Endometrial microvascular endothelial cells (primary cell): ENCODE data around the gene SNX30. TPM values are rescaled to one million over a fixed set of nuclear protein-coding genes. Genes with fewer than 3 reads are reported as not detected.

Source experiments
- in situ Hi-C: cut with HindIII; loops from 2 replicates; pipeline ENCODE4 v1.10.0; 2017; ENCODE audit warnings: low sequenced_read_pairs, low pct_unique_long_range_greater_than_20kb; ENCODE audit errors: inconsistent ontology term
- total RNA-seq: library from RNA; depleted of rRNA; stranded (reverse); fragments of >200 nt; gene quantifications from one replicate; pipeline ENCODE4 v1.2.3, GENCODE V29; 2015; ENCODE audit errors: inconsistent ontology term

Gene SNX30
- total RNA-seq, 1 donor from 2014 or later, result 2.8 TPM

DNA sequence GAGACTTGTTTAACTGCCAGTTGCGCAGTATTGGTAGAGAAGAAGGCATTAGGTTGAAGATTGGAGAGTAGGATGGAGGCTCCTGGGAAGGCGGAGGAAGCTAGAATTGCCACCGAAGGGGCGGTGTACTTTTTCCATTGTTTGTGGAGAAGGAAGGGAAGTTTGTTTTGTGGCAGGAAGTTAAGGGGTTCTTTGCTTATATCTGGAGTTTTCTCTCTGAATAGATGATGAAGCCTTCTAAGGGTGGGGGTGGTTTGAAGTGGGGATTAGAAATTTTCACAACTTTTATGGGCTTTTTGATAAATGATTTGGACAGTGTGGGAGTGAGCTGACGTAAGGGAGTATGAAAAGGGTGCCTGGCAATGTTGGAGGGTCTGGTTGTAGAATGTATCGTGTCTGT lies 59.3 kb downstream of the SNX30 start:
- in situ Hi-C loops, result no loop called here

DNA sequence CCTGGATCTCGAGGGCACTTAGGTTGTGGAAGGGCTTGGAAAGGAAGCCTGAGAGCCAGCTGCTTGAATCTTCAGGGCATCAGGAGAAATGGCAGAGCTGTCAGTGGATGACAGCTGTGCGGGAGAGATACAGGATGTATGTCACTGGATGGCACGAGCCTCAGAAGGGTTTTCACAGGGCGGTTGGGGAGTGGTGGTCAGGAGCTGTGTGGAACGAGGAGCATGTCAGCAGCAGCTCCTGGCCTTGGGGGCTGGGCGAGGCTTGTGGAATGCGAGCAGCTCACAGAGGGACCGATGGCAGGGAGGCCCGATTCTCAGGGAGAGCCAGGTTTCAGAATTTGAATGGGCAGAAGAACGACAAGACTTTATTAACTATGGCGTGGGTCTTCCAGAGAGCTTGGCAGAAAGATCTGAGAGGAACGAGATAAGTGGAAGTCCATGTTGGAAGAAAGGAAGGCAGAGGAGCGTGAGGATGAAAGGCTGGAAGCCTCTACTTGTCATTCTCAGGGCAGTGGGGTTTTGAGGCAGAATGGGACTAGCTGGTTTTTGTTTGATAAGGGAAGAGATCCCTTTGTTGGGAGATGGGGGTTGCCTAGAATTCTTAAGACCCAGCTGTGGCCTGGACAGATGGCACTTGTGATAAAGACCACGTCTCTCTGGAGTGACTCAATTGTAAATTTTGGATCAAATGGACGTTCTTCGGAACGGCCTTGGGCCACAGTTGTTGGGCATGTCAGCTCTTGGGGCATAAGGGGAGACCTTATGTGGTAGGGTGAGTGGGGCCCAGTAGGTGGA lies 60.3 kb downstream of the SNX30 start:
- in situ Hi-C loops, result no loop called here

DNA sequence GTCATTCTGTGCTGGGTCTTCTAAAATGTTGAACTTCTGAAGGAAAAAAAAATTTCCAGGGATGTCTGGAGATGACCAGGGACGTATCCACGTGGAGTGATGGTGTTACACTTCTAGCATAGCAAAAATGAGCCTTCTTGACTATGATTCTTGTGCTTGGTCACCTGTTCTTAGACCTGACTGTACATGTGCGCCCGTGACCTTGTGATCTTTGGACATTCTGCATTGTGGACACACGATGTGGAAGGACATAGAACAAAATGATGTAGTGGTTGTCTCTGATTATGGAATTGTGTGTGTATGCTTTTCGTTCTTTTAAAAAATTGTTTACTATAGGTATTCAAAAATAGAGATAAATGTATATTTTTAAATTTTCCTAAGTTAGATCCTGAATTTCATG lies 61.0 kb downstream of the SNX30 start:
- in situ Hi-C loops, result no loop called here

DNA sequence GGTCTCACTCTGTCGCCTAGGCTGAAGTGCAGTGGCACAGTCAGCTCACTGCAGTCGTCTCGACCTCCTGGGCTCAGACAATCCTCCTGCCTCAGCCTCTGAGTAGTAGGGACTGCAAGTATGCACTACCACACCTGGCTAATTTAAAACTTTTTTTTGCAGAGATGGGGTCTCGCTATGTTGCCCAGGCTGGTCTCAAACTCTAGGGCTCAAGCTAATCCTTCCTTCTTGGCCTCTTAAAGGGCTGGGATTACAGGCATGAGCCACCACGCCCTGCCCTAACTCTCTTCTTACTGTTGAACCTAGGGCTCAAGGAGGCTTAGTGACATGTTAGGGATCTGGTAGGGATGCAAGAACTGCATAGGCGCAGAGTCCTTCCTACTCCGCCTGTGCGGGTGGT lies 65.3 kb downstream of the SNX30 start:
- in situ Hi-C loops, result no loop called here

DNA sequence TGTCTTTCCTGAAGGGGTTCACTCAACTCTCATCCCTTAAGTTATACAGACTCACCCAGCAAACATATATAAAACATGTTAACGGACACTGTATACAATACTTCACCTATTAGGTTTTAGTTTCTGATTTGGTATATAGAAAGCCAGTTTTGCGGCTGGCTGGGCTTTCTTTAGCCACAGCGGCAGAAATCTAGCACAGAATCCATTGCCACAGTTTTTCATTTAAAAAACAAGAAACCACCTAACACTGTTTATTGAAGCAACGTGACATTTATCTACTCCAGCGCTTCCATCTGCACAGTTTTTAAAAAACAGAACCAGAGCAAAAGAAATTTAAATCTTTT lies 67.3 kb downstream of the SNX30 start:
- in situ Hi-C loops, result no loop called here

DNA sequence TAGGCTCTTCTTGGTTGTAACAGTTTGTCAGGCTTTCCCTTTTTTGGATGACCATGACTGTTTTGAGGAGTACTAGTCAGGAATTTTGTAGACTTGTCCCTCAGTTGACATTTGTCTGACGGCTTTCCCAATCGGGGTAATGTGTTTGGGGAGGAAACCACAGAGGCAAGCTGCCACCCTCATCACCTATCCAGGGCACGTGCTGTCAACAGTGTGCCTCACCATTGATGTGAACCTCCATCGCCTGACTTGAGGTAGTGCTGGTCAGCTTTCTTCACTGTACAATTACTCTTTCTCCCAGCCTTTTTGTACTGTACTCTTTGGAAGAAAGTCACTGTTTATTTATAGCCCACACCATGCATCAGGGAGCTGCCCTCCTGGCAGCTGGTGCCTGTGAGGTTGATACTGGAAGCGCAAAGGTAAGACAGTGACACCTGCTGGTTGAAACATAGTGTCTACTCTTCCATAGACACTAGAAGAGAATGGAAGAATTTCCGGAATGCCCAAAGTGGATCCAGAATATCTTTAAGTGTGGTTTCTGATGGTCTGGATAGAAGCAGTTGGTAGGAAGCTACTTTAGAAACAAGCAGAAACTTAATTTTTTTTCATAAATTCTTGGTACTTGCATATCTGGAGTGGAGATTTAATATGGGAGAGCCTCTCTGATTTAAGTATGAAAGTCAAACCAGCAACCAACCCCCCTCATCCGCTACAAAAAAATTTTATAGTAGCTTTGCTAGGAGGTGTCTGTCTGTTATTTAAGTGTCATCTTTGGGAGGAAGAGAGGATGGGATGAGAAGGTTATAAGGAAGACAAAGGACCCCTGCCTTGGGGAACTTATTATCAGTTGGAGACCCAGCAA lies 69.3 kb downstream of the SNX30 start:
- in situ Hi-C loops, result no loop called here

DNA sequence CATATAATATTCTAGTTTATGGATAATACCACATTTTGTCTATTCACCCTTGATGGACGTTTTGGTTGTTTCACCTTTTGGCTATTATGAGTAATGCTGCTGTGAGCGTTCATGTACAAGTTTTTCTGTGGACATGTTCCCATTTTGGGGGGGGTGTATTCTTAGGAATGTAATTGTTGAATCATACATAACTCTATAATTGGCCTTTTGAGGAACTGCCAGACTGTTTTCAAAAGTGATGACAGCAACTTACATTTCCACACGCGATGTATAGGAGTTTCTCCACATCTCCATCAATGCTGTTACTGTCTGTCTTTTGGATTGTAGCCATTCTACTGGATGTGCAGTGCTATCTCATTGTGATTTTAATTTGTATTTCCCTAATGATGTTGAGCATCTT lies 70.3 kb downstream of the SNX30 start:
- in situ Hi-C loops, result no loop called here

DNA sequence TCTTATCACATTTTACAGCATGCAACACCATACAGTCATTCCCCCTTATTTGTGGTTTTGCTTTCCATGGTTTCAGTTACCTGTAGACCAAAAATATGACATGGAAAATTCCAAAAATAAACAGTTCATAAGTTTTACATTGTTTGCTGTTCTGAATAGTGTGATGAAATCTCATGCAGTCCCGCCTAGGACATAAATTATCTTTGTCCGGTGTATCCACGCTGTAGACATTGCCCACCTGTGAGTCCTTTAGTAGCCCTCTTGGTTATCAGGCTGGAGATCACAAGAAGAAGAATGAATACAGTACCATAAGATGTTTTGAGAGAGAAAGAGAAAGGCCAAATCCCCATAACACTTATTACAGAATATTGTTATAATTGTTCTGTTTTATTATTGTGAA lies 72.1 kb downstream of the SNX30 start:
- in situ Hi-C loops, result no loop called here

DNA sequence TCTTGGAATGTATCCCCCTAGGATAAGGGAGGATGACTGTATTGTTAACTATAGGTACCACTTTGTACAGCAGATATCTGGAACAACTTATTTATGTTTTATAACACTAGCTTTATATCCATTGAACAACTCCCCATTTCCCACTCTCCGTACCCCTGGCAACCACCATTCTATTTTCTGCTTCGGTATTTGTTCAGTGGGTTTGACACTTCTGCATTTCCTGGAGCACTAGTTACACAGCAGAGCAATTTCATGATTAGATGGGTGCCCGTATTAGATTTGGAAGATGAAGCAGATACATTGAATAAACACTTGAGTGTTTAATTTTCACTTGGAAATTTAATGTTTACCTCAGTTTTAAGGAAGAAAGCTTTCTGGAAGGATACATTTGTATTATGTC lies 72.7 kb downstream of the SNX30 start:
- in situ Hi-C loops, result no loop called here

DNA sequence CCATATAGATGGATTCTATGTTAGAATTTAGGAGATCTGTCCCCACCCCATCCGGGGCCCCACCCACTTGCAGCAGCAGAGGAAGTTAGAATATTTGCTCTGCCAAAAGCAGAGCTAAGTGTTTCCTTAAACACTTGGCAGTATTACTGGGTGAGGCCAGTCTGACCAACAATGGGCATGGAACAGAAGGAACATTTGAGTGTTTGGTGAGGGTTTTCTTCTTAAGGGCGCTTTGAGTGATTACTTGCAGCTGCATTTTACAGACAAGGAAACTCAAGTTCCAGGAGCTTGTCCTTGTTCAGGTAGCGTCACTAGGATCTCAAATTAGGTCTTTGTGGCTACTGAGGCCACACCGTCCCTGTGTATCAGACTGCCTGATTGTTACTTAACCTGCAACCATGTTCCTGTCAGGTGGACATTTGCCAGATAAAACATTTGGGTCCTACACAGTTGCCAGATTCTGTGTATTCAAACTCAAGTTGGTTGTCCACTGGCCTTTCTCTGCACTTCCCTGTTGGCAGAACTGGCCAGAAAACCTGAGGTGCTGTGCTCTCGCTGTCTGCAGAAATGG lies 80.8 kb downstream of the SNX30 start:
- in situ Hi-C loops, result no loop called here

DNA sequence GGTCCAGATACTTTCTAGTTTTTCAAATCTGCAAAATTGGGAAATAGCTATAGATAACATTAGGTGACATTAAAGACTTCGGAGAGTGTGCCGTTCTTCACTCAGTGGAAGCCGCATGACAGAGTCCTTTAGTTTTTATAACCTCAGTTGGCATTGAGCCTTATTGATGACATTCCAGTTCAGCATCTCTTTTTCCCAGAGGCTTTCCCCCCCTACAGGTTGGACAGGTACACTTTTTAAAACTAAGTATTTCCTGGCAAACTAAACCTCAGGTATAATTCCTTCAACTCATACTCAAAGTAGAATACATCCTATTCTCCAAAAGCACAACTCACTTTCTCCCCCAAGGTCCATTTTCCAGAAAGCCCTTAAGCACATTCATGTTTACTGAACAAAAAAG lies 81.4 kb downstream of the SNX30 start:
- in situ Hi-C loops, result no loop called here

DNA sequence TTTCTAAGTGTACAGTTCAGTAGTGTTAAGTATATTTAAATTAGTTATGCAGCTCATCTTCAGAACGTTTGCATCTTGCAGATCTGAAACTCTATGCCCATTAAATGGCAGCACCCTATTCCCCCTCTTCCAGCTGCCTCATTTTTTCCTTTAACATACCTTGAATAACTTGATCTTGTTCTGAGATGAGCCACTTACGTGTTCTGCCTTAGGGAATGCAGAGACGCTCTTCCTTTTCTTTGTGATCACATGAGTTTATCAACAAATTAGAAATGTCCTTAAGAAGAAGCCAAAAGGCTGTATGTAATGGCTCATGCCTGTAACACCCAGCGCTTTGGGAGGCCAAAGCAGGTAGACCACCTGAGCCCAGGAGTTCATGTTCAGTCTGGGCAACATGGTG lies 82.5 kb downstream of the SNX30 start:
- in situ Hi-C loops, result no loop called here

DNA sequence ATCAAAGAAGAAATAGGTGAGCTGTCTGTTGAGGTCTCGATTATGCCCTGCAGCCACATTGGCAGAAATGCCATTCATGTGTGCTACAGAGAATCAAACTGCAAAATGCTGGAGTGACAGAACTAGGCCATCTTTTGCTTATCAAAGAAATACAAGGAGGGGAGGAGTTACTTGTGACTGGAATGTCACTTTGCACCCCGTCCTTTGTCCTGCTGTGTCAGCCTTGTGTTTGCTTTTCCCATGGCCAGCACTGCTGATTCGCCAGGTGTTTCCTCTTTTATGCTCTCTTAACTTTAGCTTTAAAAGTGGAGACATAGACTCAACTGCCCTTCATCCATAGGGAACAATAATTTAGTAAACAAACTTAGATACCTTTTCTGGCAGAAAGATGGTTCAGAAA lies 85.8 kb downstream of the SNX30 start:
- in situ Hi-C loops, result no loop called here

DNA sequence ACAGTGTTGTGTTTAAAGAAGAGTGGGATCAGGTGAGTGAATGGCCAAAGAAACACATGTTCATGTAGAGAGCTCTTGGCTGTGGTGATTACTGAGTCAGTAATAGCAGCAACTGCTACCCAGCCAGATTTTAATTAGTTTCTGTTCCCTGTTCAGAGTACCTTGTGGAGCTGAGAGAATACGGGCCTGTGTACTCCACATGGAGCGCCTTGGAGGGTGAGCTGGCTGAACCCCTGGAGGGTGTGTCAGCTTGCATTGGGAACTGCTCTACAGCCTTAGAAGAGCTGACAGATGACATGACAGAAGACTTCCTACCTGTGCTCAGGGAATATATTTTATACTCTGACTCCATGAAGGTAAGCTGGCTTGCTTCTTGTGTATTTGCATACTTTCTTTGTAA lies 87.8 kb downstream of the SNX30 start:
- in situ Hi-C loops, result no loop called here

DNA sequence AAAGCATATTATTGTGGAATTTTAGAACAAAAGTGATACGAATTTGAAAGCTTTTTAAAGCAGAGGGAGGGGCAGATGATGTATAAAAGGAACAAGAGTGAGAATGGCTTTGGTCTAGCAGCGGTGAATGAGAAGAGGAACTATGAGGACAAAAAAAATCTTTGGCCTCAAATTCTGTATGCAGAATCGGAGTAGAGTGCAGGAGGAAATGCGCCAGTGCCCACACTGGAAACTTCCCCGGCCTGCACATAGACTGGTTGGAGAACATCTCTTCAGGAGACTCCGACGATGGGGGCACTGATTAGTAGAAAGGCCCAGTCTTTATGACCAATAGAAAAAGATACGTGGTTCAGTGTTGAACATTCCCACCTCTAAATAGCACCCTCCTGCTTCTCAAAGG lies 88.8 kb downstream of the SNX30 start:
- in situ Hi-C loops, result no loop called here

DNA sequence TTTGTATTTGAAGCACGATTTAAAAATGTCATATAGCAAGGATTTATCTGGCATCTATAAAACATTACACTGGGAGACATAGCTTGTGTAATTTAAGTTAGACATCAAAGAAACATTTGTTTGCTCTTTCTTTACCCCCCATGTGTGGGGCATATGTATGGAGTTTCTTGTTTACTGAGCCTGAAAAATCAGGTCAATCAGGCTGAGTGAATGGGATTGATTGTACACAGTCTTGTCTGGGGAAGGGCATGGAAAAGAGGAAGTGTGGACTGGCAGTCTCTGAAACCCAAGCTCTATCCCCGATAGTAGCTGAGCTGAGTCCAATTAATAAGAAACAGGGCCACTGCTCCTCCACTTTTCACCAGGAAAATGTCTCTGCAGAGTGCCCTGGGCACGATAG lies 90.7 kb downstream of the SNX30 start:
- in situ Hi-C loops, result no loop called here

DNA sequence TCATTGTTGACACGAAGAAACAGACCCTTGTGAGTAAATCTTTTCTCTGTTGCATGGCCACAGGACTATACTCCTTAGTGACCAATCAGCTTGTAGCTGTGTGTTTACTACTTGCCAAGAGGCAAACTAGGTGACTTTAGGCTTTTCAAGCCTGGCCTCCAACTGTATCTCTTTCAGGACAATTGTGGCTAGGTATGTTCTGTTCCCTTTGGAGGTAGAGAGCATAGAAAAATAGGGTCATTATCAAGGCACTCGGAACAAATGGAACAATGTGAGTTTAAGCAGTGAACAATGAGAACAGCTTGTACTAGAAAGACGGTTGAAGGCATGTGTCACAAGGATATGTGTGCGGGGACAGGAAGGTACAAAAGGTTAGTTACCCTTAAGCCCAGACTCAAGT lies 92.0 kb downstream of the SNX30 start:
- in situ Hi-C loops, result no loop called here

DNA sequence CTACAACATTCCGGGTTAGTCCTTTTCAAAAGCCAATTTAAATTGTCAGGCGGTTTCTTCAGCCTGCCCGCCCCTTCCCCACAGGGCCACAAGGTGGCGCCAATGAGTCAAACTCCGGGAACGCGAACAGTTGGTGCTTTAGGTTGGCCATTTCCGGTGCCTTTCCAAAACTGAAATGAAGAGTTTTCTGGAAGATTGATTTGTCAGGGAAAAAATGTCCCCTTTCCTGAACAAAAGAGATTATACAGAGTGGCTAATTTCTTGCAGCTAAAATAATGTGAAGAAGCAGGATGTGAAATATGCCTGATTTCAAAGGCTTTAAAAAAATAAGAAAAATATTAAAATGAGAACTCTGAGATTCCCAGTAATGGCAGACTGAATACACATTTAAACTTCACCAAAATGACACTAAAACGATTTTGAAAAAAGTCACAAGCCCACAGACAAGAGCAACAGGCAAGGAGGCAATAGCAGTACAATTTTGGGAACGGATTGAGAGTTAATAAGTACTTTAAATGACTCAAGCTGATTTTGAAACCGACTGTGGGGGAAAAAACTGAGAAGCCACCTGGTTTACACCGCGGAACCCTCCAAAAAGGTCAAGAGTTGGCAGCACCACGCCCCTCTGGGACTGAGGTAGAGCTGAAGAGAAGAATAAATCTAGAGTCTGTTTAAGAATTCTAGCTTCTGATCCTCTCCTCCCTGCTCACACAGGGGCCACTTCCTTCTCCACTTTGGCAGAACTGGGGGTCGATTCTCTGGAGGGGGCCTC lies 94.4 kb downstream of the SNX30 start:
- in situ Hi-C loops, result no loop called here
